Parathyroid adenoma (tissue), 2 donors: ENCODE data around the gene ALPL.

Experiments used
- H2AFZ ChIP-seq: fragments of 300-600 bp; sonication (generic); one replicate; pipeline ENCODE4 v1.7.0; 2017; ENCODE audit warnings: antibody characterized with exemption, mild to moderate bottlenecking
- H3K27ac ChIP-seq: fragments of 300-600 bp; sonication (generic); one replicate; pipeline ENCODE4 v1.7.0; 2017
- H3K27me3 ChIP-seq: fragments of 300-600 bp; sonication (generic); one replicate; pipeline ENCODE4 v1.7.0; 2017; ENCODE audit warnings: low read length; ENCODE audit not compliant: control insufficient read depth, insufficient read depth
- H3K36me3 ChIP-seq: fragments of 300-600 bp; sonication (generic); one replicate; pipeline ENCODE4 v1.7.0; 2017; ENCODE audit warnings: low read length; ENCODE audit not compliant: control insufficient read depth, insufficient read depth
- H3K4me1 ChIP-seq: fragments of 300-600 bp; sonication (generic); one replicate; pipeline ENCODE4 v1.7.0; 2017; ENCODE audit warnings: control low read depth
- H3K4me2 ChIP-seq: fragments of 300-600 bp; sonication (generic); one replicate; pipeline ENCODE4 v1.7.0; 2017; ENCODE audit warnings: low read length
- H3K4me3 ChIP-seq: fragments of 300-600 bp; sonication (generic); one replicate; pipeline ENCODE4 v1.7.0; 2017; ENCODE audit warnings: low read depth, low read length
- H3K79me2 ChIP-seq: fragments of 300-600 bp; sonication (generic); one replicate; pipeline ENCODE4 v1.7.0; 2017; ENCODE audit warnings: control low read depth
- H3K9ac ChIP-seq: fragments of 300-600 bp; sonication (generic); one replicate; pipeline ENCODE4 v1.7.0; 2017; ENCODE audit warnings: mild to moderate bottlenecking
- H3K9me3 ChIP-seq: fragments of 300-600 bp; sonication (generic); one replicate; pipeline ENCODE4 v1.7.0; 2017; ENCODE audit warnings: low read length; ENCODE audit not compliant: control insufficient read depth
- TF ChIP-seq, protein P1 (sequence below): fragments of 300-600 bp; sonication (generic); IDR thresholded peaks from one replicate; pipeline ENCODE4 v1.7.0; 2017; ENCODE audit warnings: antibody characterized with exemption, mild to moderate bottlenecking
- donor health status: primary hyperparathyroidism.

The ALPL gene

DNA sequence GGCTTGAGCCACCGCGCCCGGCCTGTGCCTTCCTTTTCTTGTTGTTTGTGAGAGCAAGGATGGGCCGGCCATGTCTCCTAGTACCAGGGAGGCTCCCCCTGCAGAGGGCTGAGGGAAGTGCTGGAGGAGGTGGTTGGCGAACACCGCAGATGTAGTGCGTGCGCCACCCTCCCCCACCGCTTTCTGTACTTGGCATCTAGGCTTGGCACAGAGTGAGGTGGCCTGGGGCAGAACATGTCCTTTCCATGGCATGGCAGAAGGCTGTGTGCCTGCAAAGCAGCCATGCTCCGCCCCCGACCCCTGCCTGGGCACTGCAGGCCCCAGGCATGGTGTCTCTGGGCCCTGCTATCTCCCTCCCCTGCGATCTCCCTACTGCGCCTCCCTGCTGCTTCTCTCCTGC lies 30.7 kb downstream of the ALPL start:
- no peaks in the 10 kb centered on the region for H3K27me3 ChIP-seq
- no peak overlapping the region for H3K27ac ChIP-seq
- H3K4me2 ChIP-seq = no peak overlapping the region
- no peaks in the 10 kb centered on the region for H3K36me3 ChIP-seq
- TF ChIP-seq, protein P1, sequence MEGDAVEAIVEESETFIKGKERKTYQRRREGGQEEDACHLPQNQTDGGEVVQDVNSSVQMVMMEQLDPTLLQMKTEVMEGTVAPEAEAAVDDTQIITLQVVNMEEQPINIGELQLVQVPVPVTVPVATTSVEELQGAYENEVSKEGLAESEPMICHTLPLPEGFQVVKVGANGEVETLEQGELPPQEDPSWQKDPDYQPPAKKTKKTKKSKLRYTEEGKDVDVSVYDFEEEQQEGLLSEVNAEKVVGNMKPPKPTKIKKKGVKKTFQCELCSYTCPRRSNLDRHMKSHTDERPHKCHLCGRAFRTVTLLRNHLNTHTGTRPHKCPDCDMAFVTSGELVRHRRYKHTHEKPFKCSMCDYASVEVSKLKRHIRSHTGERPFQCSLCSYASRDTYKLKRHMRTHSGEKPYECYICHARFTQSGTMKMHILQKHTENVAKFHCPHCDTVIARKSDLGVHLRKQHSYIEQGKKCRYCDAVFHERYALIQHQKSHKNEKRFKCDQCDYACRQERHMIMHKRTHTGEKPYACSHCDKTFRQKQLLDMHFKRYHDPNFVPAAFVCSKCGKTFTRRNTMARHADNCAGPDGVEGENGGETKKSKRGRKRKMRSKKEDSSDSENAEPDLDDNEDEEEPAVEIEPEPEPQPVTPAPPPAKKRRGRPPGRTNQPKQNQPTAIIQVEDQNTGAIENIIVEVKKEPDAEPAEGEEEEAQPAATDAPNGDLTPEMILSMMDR = no peak
- no peaks in the 10 kb centered on the region for H3K79me2 ChIP-seq
- no peaks in the 10 kb centered on the region for H3K4me1 ChIP-seq
- H3K9me3 ChIP-seq = no peaks in the 10 kb centered on the region
- H2AFZ ChIP-seq = no peak overlapping the region
- no peak overlapping the region for H3K9ac ChIP-seq
- H3K4me3 ChIP-seq = no peak overlapping the region

DNA sequence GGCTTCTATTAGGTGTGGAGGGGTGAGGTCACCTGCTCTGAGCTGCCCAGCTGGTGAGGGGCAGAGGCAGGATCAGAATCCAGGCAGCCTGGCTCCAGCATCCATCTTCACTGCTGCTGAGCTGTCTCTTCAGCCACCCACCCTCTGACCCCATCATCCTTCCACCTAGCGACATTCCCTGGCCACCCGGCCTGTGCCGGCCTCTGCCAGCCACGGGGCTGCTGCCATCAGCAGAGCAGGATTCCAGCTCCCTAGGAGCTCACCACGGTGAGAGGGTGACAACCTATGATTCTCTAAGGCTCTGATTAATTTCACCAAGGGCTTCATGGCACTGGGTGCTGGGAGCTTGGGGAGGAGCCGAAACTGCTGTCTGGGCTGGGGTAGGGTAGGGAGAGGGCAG lies 32.1 kb downstream of the ALPL start:
- Histone ChIP-seq H3K79me2 (no peaks in the 10 kb centered on the region), H3K9ac (no peak overlapping the region), H3K9me3 (no peaks in the 10 kb centered on the region), H3K4me2 (no peak overlapping the region), H3K27me3 (no peaks in the 10 kb centered on the region), H3K4me3 (no peak overlapping the region), H3K36me3 (no peaks in the 10 kb centered on the region), H2AFZ (no peak overlapping the region), H3K4me1 (no peaks in the 10 kb centered on the region), H3K27ac (no peak overlapping the region)
- TF ChIP-seq, protein P1 = no peak

DNA sequence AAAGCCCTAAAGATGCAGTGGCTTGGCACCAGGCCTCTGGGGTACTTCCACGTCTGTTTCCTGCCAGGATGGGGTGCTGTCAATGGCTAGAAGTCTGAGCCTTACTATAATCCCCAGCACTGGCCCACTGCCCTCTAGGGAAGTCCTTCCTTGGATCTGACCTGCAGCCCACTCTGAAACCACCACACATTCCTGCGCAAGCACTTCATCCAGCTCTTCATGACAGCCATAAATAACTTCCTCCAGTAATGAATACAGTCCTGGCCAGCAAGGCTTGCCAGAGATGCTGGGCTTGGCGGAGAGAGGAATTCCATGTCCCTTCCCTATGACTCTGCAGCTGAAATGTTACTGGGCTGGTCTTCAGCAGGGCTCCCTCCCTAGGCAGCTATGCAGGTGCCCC lies 32.6 kb downstream of the ALPL start:
- TF ChIP-seq, protein P1 = no peak
- H3K4me3 ChIP-seq = no peak overlapping the region
- no peak overlapping the region for H3K27ac ChIP-seq
- H3K27me3 ChIP-seq = no peaks in the 10 kb centered on the region
- H3K4me2 ChIP-seq = no peak overlapping the region
- H3K36me3 ChIP-seq = no peaks in the 10 kb centered on the region
- no peaks in the 10 kb centered on the region for H3K79me2 ChIP-seq
- H3K4me1 ChIP-seq = no peaks in the 10 kb centered on the region
- H2AFZ ChIP-seq = no peak overlapping the region
- no peaks in the 10 kb centered on the region for H3K9me3 ChIP-seq
- H3K9ac ChIP-seq = no peak overlapping the region

DNA sequence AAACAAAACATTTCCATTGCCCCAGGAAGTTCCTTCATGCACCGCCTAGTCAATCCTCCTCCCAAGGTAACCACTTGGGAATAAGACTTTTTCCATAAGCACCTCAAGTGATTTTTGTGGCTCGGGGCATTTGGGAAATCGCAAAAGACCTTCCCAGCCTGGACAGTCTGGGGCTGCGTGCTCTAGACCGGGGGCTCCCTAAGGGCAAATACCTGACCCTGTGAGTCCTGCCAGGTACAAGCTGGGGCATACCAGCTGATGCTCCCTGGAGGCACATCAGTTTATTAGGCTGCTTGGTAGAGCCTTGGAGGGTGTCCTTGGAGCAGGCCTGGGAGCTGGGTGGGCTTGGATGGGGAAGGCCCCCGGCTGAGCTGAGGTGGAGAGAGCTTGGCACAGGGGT lies 34.4 kb downstream of the ALPL start:
- H3K4me3 ChIP-seq = no peak overlapping the region
- H3K27ac ChIP-seq = no peak overlapping the region
- H3K79me2 ChIP-seq = no peaks in the 10 kb centered on the region
- no peaks in the 10 kb centered on the region for H3K36me3 ChIP-seq
- H2AFZ ChIP-seq = no peak overlapping the region
- TF ChIP-seq, protein P1 = no peak
- H3K9me3 ChIP-seq = no peaks in the 10 kb centered on the region
- no peak overlapping the region for H3K4me2 ChIP-seq
- H3K9ac ChIP-seq = no peak overlapping the region
- H3K4me1 ChIP-seq = no peaks in the 10 kb centered on the region
- no peaks in the 10 kb centered on the region for H3K27me3 ChIP-seq

DNA sequence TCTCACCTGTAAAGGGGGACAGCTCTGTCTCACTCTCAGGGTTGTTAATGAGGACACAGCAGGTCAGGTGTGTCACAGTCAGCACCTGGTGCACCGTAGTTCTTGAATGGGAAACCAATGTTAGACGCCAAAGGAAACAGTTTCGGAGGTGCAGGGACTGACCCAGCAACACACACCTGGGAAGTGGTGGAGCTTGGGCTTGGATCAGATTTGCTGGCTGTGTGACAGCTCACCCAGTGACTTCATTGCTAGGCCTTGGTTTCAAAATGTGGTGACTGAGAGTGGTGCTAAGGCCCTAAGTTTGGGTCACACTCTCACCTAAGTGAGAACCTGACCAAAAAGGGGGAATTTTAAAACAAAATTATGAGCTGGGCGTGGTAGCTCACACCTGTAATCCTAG lies 34.9 kb downstream of the ALPL start:
- H2AFZ ChIP-seq = no peak overlapping the region
- H3K27ac ChIP-seq = no peak overlapping the region
- H3K4me1 ChIP-seq = no peaks in the 10 kb centered on the region
- no peaks in the 10 kb centered on the region for H3K79me2 ChIP-seq
- no peak overlapping the region for H3K4me3 ChIP-seq
- TF ChIP-seq, protein P1 = no peak
- no peak overlapping the region for H3K4me2 ChIP-seq
- no peaks in the 10 kb centered on the region for H3K9me3 ChIP-seq
- H3K27me3 ChIP-seq = no peaks in the 10 kb centered on the region
- H3K36me3 ChIP-seq = no peaks in the 10 kb centered on the region
- no peak overlapping the region for H3K9ac ChIP-seq
